Neutrophil (primary cell): ENCODE data around the gene LSM7.

ENCODE experiments used
- H3K27ac ChIP-seq: fragments of 200-600 bp; sonication (generic); 2 replicates; pipeline ENCODE4 v1.5.1; 2016; ENCODE audit warnings: mild to moderate bottlenecking, moderate library complexity
- H3K27me3 ChIP-seq: fragments of 200-600 bp; sonication (generic); 2 replicates; pipeline ENCODE4 v1.6.0; 2016; ENCODE audit warnings: mild to moderate bottlenecking
- H3K36me3 ChIP-seq: fragments of 200-600 bp; sonication (generic); 2 replicates; pipeline ENCODE4 v1.5.1; 2017
- H3K4me1 ChIP-seq, 2 experiments: fragments of 200-600 bp in 1 of 2; sonication (generic) in 1 of 2; 1 replicate in 1 of 2; 2 replicates in 1 of 2; pipeline versions ENCODE4 v1.5.1 to v1.6.1; 2013 to 2016; ENCODE audit warnings: low read depth in 1 of 2, low read length in 1 of 2, mild to moderate bottlenecking in 1 of 2, moderate library complexity in 1 of 2; ENCODE audit not compliant: control insufficient read depth in 1 of 2, insufficient read depth in 1 of 2
- H3K4me3 ChIP-seq, 2 experiments: fragments of 200-600 bp in 1 of 2; sonication (generic) in 1 of 2; 1 replicate in 1 of 2; 2 replicates in 1 of 2; pipeline ENCODE4 v1.5.1; 2013 to 2016; ENCODE audit warnings: low read depth in 1 of 2, low read length in 1 of 2, mild to moderate bottlenecking in 1 of 2, moderate library complexity in 1 of 2
- H3K9me3 ChIP-seq: fragments of 200-600 bp; sonication (generic); 2 replicates; pipeline ENCODE4 v1.5.1; 2016
- TF ChIP-seq, protein P1 (sequence below): fragments of 200-600 bp; sonication (generic); IDR thresholded peaks from 2 replicates; pipeline ENCODE4 v1.5.1; 2016; ENCODE audit warnings: antibody characterized with exemption

The LSM7 gene

DNA sequence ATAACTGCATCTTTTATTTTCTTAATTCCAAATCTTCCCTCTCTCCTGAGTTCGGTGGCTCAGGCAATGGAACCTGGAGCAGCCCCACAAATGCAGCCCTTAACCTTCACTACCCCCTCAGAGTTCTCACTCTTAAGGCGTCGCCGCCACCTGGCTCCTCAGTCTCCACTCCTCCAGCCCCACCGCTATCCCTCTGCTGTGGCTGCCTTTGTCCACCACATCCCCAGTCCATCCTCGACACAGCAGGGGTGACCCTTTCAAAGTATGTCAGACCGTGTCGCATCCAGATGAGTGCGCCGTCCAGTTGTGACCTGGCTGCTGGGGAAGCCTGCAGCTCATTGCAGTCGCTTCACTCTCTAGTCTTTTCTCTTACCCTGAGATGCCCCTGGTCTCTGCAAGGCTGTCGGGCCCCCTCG, 1.1 kb upstream of the LSM7 start:
- H3K4me3 ChIP-seq: peak overlapping the region; percentile 84 to 91
- peak overlapping the region; percentile 60 for H3K27ac ChIP-seq
- H3K4me1 ChIP-seq: peaks cover 37 to 54% of the 10 kb centered on the region in 2 experiments
- H3K27me3 ChIP-seq: no peaks in the 10 kb centered on the region
- TF ChIP-seq, protein P1, sequence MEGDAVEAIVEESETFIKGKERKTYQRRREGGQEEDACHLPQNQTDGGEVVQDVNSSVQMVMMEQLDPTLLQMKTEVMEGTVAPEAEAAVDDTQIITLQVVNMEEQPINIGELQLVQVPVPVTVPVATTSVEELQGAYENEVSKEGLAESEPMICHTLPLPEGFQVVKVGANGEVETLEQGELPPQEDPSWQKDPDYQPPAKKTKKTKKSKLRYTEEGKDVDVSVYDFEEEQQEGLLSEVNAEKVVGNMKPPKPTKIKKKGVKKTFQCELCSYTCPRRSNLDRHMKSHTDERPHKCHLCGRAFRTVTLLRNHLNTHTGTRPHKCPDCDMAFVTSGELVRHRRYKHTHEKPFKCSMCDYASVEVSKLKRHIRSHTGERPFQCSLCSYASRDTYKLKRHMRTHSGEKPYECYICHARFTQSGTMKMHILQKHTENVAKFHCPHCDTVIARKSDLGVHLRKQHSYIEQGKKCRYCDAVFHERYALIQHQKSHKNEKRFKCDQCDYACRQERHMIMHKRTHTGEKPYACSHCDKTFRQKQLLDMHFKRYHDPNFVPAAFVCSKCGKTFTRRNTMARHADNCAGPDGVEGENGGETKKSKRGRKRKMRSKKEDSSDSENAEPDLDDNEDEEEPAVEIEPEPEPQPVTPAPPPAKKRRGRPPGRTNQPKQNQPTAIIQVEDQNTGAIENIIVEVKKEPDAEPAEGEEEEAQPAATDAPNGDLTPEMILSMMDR: no peak
- no peaks in the 10 kb centered on the region for H3K9me3 ChIP-seq
- no peaks in the 10 kb centered on the region for H3K36me3 ChIP-seq

DNA sequence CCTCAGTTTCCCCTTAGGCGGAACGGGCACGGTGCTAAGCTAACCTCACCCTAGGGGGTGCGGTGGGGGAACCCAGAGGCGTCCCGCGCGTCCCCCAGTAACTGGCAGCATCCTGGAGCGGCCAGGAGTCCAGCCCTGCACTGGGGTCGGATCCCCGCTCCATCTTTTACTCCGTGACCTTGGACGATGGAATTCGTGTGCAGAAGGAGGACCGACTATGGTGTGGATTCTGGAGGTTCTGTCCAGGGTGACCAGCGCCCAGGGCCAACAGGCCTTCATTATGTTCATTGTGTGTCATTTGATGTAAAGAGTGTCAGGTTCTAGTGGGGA, 728 bp upstream of the LSM7 start:
- Histone ChIP-seq H3K4me1 (peaks cover 37 to 52% of the 10 kb centered on the region in 2 experiments), H3K9me3 (no peaks in the 10 kb centered on the region), H3K27ac (peak overlapping the region; percentile 60), H3K4me3 (peak overlapping the region; percentile 84 to 91), H3K36me3 (peaks cover 2% of the 10 kb centered on the region), H3K27me3 (no peaks in the 10 kb centered on the region)
- TF ChIP-seq, protein P1: no peak

DNA sequence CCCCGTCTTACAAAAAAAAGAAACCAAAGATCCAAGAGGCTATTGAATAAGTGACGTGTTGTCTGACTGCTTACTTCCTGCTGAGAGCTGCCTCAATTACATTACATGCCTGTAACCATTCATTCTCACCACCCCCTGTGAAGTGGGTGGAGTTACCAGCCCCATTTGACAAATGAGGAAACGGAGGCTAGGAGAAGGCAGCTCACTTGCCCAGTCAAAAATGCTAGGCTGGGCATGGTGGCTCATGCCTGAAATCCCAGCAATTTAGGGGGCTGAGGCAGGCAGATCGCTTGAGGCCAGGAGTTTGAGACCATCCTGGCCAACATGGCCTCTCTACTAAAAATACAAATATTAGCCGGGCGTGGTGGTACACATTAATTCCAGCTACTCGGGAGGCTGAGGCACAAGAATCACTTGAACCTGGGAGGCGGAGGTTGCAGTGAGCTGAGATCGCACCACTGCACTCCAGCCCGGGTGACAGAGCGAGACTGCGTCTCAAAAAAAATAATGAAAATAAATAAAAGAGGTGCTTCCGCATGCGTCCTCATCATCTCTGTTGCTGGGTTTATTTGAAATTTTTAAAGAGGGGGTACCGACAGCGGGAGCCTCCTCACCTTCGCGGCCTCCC, 499 bp downstream of the LSM7 start:
- peaks cover 9% of the 10 kb centered on the region for H3K36me3 ChIP-seq
- peak overlapping the region; percentile 60 for H3K27ac ChIP-seq
- H3K4me1 ChIP-seq: peaks cover 27 to 40% of the 10 kb centered on the region in 2 experiments

DNA sequence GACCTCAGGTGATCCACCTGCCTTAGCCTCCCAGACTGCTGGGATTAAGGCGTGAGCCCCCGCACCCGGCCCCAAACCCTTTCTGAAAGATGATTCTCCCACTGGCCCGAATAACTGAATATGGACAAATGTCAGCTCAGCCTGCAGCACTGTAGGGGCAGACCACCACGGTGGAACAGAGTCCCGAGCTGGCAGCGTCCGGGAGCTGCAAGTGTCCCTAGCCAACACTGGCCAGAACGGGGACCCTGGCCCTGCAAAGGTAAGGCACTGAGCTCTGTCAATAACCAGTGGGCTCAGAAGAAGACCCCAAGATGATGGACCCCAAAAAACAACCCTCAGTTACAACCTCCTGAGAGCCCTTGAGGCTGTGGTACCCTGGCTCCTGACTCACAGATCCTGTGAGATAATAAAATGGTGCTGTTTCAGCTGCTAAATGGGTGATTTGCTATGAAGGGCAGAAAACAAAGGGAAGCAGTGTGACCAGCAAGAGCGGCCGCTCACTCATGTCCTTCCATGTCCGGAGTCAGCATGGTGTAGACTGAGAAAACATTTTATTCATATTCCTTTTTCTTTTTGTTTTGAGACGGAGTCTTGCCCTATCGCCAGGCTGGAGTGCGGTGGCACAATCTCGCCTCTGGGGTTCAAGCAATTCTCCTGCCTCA, 1.6 kb downstream of the LSM7 start:
- Histone ChIP-seq H3K9me3 (no peaks in the 10 kb centered on the region), H3K4me1 (peaks cover 19 to 29% of the 10 kb centered on the region in 2 experiments), H3K27ac (no peak overlapping the region), H3K36me3 (peaks cover 9% of the 10 kb centered on the region), H3K27me3 (no peaks in the 10 kb centered on the region), H3K4me3 (no peak overlapping the region)
- TF ChIP-seq, protein P1: no peak

More for the DNA sequence above, 499 bp downstream of the LSM7 start:
- H3K9me3 ChIP-seq: no peaks in the 10 kb centered on the region
- no peaks in the 10 kb centered on the region for H3K27me3 ChIP-seq
- peak overlapping the region; percentile 84 to 91 for H3K4me3 ChIP-seq
- TF ChIP-seq, protein P1: no peak

DNA sequence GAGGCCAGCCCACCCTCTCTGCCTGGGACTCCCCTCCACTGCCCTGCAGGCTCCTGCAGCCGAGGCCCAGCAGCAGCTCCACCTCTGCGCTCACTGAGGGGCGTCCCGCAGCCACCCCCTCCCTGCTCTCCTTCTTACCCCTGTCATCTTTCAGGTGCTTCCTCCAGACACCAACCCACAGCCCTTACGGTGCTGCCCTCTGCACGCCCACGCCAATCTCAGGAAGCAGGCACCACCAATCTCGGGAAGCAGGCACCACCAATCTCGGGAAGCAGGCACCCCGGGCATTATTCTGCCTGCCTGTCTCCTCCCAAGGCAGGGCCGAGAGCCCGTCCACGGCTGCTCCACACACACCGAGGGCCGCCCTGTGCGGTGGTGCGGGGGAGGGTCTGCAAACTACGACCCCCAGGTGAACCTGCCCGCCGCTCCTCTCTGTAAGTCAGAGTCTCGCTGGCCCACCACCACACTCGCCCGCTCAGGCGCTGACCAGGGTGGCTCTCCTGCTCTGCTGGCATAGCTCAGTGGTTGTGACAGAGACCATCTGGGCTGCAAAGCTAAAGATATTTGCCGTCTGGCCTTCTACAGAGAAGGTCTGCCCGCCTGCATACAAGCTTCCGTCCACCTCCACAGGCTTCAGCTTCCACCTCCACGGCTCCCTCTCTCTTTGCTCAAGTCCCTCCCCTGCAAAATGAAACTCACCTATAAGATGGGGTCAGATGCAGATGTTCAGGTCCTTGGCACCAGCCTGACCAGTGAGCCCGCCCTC, 2.9 kb downstream of the LSM7 start:
- no peak overlapping the region for H3K4me3 ChIP-seq
- TF ChIP-seq, protein P1: no peak
- H3K36me3 ChIP-seq: peaks cover 9% of the 10 kb centered on the region
- H3K27ac ChIP-seq: no peak overlapping the region
- H3K27me3 ChIP-seq: no peaks in the 10 kb centered on the region
- peaks cover 19 to 23% of the 10 kb centered on the region in 2 experiments for H3K4me1 ChIP-seq
- no peaks in the 10 kb centered on the region for H3K9me3 ChIP-seq
